IMR-90 (cell line): ENCODE data around the gene ABI3BP. TPM values are rescaled to one million over a fixed set of nuclear protein-coding genes. Genes with fewer than 3 reads are reported as not detected.

Source experiments
- ATAC-seq: fragments of 200-7000 bp; cut with Tn5 transposase; 2 replicates; pipeline ENCODE4 v1.9.1; 2020; ENCODE audit warnings: low read depth, mild to moderate bottlenecking, moderate library complexity
- BruUV-seq: library from RNA; stranded (reverse); fragments of 400-500 nt; replicated peaks from 2 replicates; lab custom pipeline; 2021; lab: Mats Ljungman, UMichigan
- CTCF ChIA-PET: fragments of 300-600 bp; formaldehyde crosslinking; extraction: SDS; loops from one replicate; lab custom pipeline; 2021; ENCODE audit warnings: antibody characterized with exemption; lab: Yijun Ruan, JAX
- POLR2A ChIA-PET: fragments of 300-600 bp; sonication (Branson Sonifier 250); formaldehyde crosslinking; loops from one replicate; lab custom pipeline; 2022; ENCODE audit warnings: antibody characterized with exemption; ENCODE audit not compliant: unreplicated experiment; lab: Charles Lee
- DNase-seq: peaks from one replicate; pipeline ENCODE4 v3.0.0; 2013
- H2AFZ ChIP-seq: replicated peaks from 2 replicates; pipeline ENCODE3; 2013; ENCODE audit warnings: low read length, mild to moderate bottlenecking; ENCODE audit not compliant: poor library complexity
- H2AK5ac ChIP-seq: 2 replicates; pipeline ENCODE4 v1.6.1; 2013; ENCODE audit warnings: low read depth, low read length, inconsistent platforms
- H2AK9ac ChIP-seq: replicated peaks from 2 replicates; pipeline ENCODE3; 2013; ENCODE audit warnings: mild to moderate bottlenecking, low read depth, low read length, moderate library complexity; ENCODE audit not compliant: poor library complexity
- H2BK120ac ChIP-seq: 2 replicates; pipeline ENCODE4 v1.6.1; 2013; ENCODE audit warnings: low read depth, low read length, inconsistent platforms
- H2BK15ac ChIP-seq: 3 replicates; pipeline ENCODE4 v1.6.1; 2013; ENCODE audit warnings: low read depth, low read length, inconsistent platforms
- H2BK20ac ChIP-seq: 2 replicates; pipeline ENCODE4 v1.6.1; 2013; ENCODE audit warnings: low read depth, mild to moderate bottlenecking, inconsistent platforms, low read length, moderate library complexity
- H2BK5ac ChIP-seq: 2 replicates; pipeline ENCODE4 v1.6.1; 2013; ENCODE audit warnings: mild to moderate bottlenecking, low read depth, low read length, inconsistent platforms; ENCODE audit not compliant: poor library complexity, severe bottlenecking
- H3K14ac ChIP-seq: replicated peaks from 2 replicates; pipeline ENCODE4 v1.6.1; 2013; ENCODE audit warnings: low read depth, low read length, inconsistent platforms
- H3K18ac ChIP-seq: 2 replicates; pipeline ENCODE4 v1.6.1; 2013; ENCODE audit warnings: low read depth, low read length, control low read depth
- H3K23ac ChIP-seq: 2 replicates; pipeline ENCODE4 v1.6.1; 2013; ENCODE audit warnings: low read depth, low read length, inconsistent platforms
- H3K27ac ChIP-seq: 2 replicates; pipeline ENCODE4 v1.5.1; 2013; ENCODE audit warnings: mild to moderate bottlenecking, control low read depth, low read length; ENCODE audit not compliant: insufficient read depth
- H3K27me3 ChIP-seq: 2 replicates; pipeline ENCODE4 v1.6.1; 2013; ENCODE audit warnings: low read length; ENCODE audit not compliant: control insufficient read depth, insufficient read depth
- H3K36me3 ChIP-seq: 2 replicates; pipeline ENCODE4 v1.6.1; 2013; ENCODE audit warnings: low read length, mixed read lengths; ENCODE audit not compliant: control insufficient read depth, insufficient read depth
- H3K4ac ChIP-seq: 2 replicates; pipeline ENCODE4 v1.6.1; 2013; ENCODE audit warnings: low read depth, low read length, inconsistent platforms
- H3K4me1 ChIP-seq: 2 replicates; pipeline ENCODE4 v1.6.1; 2013; ENCODE audit warnings: low read length, mixed read lengths; ENCODE audit not compliant: control insufficient read depth, insufficient read depth
- H3K4me2 ChIP-seq: 2 replicates; pipeline ENCODE4 v1.6.1; 2013; ENCODE audit warnings: low read depth, mild to moderate bottlenecking, control low read depth, low read length, moderate library complexity
- H3K4me3 ChIP-seq: 2 replicates; pipeline ENCODE4 v1.5.1; 2013; ENCODE audit warnings: low read depth, mild to moderate bottlenecking, control low read depth, low read length, moderate library complexity; ENCODE audit not compliant: insufficient read depth
- H3K56ac ChIP-seq: 2 replicates; pipeline ENCODE4 v1.6.1; 2013; ENCODE audit warnings: low read length, inconsistent platforms; ENCODE audit not compliant: insufficient read depth; ENCODE audit errors: extremely low read depth
- H3K79me1 ChIP-seq, 2 experiments: 2 replicates each; pipeline ENCODE4 v1.6.1; 2013; ENCODE audit warnings: low read length in 2 of 2, inconsistent platforms in 1 of 2, low read depth in 1 of 2
- H3K9ac ChIP-seq: 2 replicates; pipeline ENCODE4 v1.6.1; 2013; ENCODE audit warnings: low read depth, low read length, control low read depth
- H3K9me1 ChIP-seq: 2 replicates; pipeline ENCODE4 v1.6.1; 2013; ENCODE audit warnings: low read length, inconsistent platforms; ENCODE audit not compliant: insufficient read depth
- H3K9me3 ChIP-seq: 2 replicates; pipeline ENCODE4 v1.6.1; 2013; ENCODE audit warnings: low read length; ENCODE audit not compliant: control insufficient read depth, insufficient read depth
- H4K20me1 ChIP-seq: 2 replicates; pipeline ENCODE4 v1.6.1; 2013; ENCODE audit warnings: low read length, inconsistent platforms; ENCODE audit not compliant: insufficient read depth
- H4K5ac ChIP-seq: 2 replicates; pipeline ENCODE4 v1.6.1; 2013; ENCODE audit warnings: mild to moderate bottlenecking, low read depth, low read length, control low read depth
- H4K8ac ChIP-seq, 2 experiments: 2 replicates each; pipeline ENCODE4 v1.6.1; 2013; ENCODE audit warnings: low read depth in 2 of 2, low read length in 2 of 2, control low read depth in 1 of 2, inconsistent platforms in 1 of 2
- H4K91ac ChIP-seq: 2 replicates; pipeline ENCODE4 v1.6.1; 2013; ENCODE audit warnings: low read depth, low read length, inconsistent platforms; ENCODE audit not compliant: insufficient read depth
- BHLHE40 ChIP-seq: fragments of 150-350 bp; IDR thresholded peaks from 2 replicates; pipeline ENCODE4 v1.6.1; 2016; ENCODE audit warnings: mild to moderate bottlenecking, low read depth, low read length
- CEBPB ChIP-seq: IDR thresholded peaks from 2 replicates; pipeline ENCODE4 v1.6.1; 2012; ENCODE audit warnings: low read depth, low read length, improper control_type of control experiment
- CHD1 ChIP-seq: IDR thresholded peaks from 2 replicates; pipeline ENCODE4 v1.6.1; 2012; ENCODE audit warnings: low read depth, low read length, improper control_type of control experiment
- CTCF ChIP-seq: conservative IDR thresholded peaks from 2 replicates; pipeline ENCODE4 v1.5.1; 2012; ENCODE audit warnings: mild to moderate bottlenecking, low read depth, low read length, improper control_type of control experiment
- ELK1 ChIP-seq: fragments of 150-350 bp; IDR thresholded peaks from 2 replicates; pipeline ENCODE4 v1.6.1; 2016; ENCODE audit warnings: low read depth, mild to moderate bottlenecking, low read length, moderate library complexity, borderline replicate concordance
- FOS ChIP-seq: fragments of 150-350 bp; IDR thresholded peaks from 2 replicates; pipeline ENCODE4 v1.6.1; 2016; ENCODE audit warnings: low read depth, low read length
- MAFK ChIP-seq: IDR thresholded peaks from 2 replicates; pipeline ENCODE4 v1.6.1; 2012; ENCODE audit warnings: low read depth, low read length, improper control_type of control experiment
- MAZ ChIP-seq: IDR thresholded peaks from 2 replicates; pipeline ENCODE4 v1.6.1; 2012; ENCODE audit warnings: low read depth, mild to moderate bottlenecking, low read length, improper control_type of control experiment, moderate library complexity, borderline replicate concordance
- MXI1 ChIP-seq: IDR thresholded peaks from 2 replicates; pipeline ENCODE4 v1.6.1; 2012; ENCODE audit warnings: low read depth, mild to moderate bottlenecking, low read length, moderate library complexity, borderline replicate concordance
- NFE2L2 ChIP-seq: fragments of 150-350 bp; IDR thresholded peaks from 2 replicates; pipeline ENCODE4 v1.6.1; 2016; ENCODE audit warnings: low read depth, mild to moderate bottlenecking, low read length
- POLR2A ChIP-seq: IDR thresholded peaks from 2 replicates; pipeline ENCODE4 v1.6.1; 2012; ENCODE audit warnings: mild to moderate bottlenecking, low read depth, low read length
- RAD21 ChIP-seq: IDR thresholded peaks from 2 replicates; pipeline ENCODE4 v1.6.1; 2012; ENCODE audit warnings: low read length, improper control_type of control experiment
- RCOR1 ChIP-seq: IDR thresholded peaks from 2 replicates; pipeline ENCODE4 v1.6.1; 2012; ENCODE audit warnings: mild to moderate bottlenecking, low read length, improper control_type of control experiment; ENCODE audit not compliant: insufficient replicate concordance
- RFX5 ChIP-seq: IDR thresholded peaks from 2 replicates; pipeline ENCODE4 v1.8.0; 2012; ENCODE audit warnings: low read depth, mild to moderate bottlenecking, low read length, moderate library complexity
- SMC3 ChIP-seq: fragments of 150-350 bp; IDR thresholded peaks from 2 replicates; pipeline ENCODE4 v1.6.1; 2016; ENCODE audit warnings: low read depth, mild to moderate bottlenecking, antibody characterized with exemption, low read length, moderate library complexity
- USF2 ChIP-seq: fragments of 150-350 bp; IDR thresholded peaks from 2 replicates; pipeline ENCODE4 v1.6.1; 2017; ENCODE audit warnings: mild to moderate bottlenecking, antibody characterized with exemption, low read length, low read depth
- WGBS, 2 experiments: methylation state at CpG; one replicate each; pipeline versions ENCODE4 v1.1.5 to v1.1.7; 2013; ENCODE audit warnings: missing lambda C conversion rate in 2 of 2; ENCODE audit not compliant: insufficient read length in 1 of 2; ENCODE audit errors: extremely low coverage in 2 of 2; 5-methylcytosine and 5-hydroxymethylcytosine counted together
- dilution Hi-C: fragments of 300-500 bp; cut with HindIII; formaldehyde crosslinking; loops from one replicate; pipeline ENCODE4 v1.14.3; 2018; ENCODE audit warnings: low sequenced_read_pairs; ENCODE audit not compliant: unreplicated experiment
- in situ Hi-C: fragments of 300-500 bp; cut with MboI; formaldehyde crosslinking; loops from 3 replicates; pipeline ENCODE4 v1.14.3; 2019; ENCODE audit warnings: low sequenced_read_pairs, inconsistent platforms, mixed read lengths
- intact Hi-C: fragments of 100-400 bp; cut with micrococcal nuclease; formaldehyde crosslinking; loops from 2 replicates; pipeline ENCODE4 v1.10.0; 2022
- polyA plus RNA-seq, 3 experiments: library from polyadenylated mRNA; depleted of rRNA; stranded (reverse); fragments of >200 nt; gene quantifications; 2 replicates each; pipeline ENCODE4 v1.2.3, GENCODE V29; 2012; ENCODE audit warnings: low replicate concordance in 1 of 3
- total RNA-seq: library from RNA; depleted of rRNA; stranded (reverse); fragments of >200 nt; gene quantifications from 2 replicates; pipeline ENCODE4 v1.2.3, GENCODE V29; 2012

Gene ABI3BP
- total and polyA plus RNA-seq, 2 of the 4 experiments (the other 2 are of a cell fraction), result 3.0 to 26.7 TPM

GRCh38 chr3:100994187-100994586 lies 966 bp upstream of the ABI3BP start:
- DNase-seq (no peak), ATAC-seq (no peak)
- Histone ChIP-seq H3K18ac (no peak overlapping the region), H3K4me3 (no peak overlapping the region), H3K27ac (no peak overlapping the region), H2AK9ac (no peak overlapping the region), H3K9me1 (no peaks in the 10 kb centered on the region), H2BK5ac (no peak overlapping the region), H3K23ac (no peak overlapping the region), H3K27me3 (peaks cover 2% of the 10 kb centered on the region), H3K4me1 (peaks cover 2% of the 10 kb centered on the region; the same call in 1 of the 2 replicates), H2BK120ac (no peak overlapping the region), H4K8ac (no peak overlapping the region), H3K9me3 (no peaks in the 10 kb centered on the region), H2AFZ (no peak overlapping the region), H3K14ac (no peak overlapping the region), H3K79me1 (no peaks in the 10 kb centered on the region), H3K4ac (no peak overlapping the region), H2AK5ac (no peak overlapping the region), H3K56ac (no peak overlapping the region), H3K36me3 (no peaks in the 10 kb centered on the region), H4K5ac (no peak overlapping the region), H3K9ac (no peak overlapping the region), H4K20me1 (no peaks in the 10 kb centered on the region), H2BK20ac (no peak overlapping the region), H3K4me2 (no peak overlapping the region), H2BK15ac (no peak overlapping the region), H4K91ac (no peak overlapping the region)
- dilution Hi-C loops (no loop called here), in situ Hi-C loops (no loop called here), intact Hi-C loops (loop anchor here (5.0 kb wide), 1 partner anchor 92 kb away; no protein-coding TSS in a partner anchor)
- TF ChIP-seq CHD1 (no peak), POLR2A (no peak), RAD21 (no peak), CTCF (no peak), RCOR1 (no peak), MAFK (no peak), USF2 (no peak), MXI1 (no peak), NFE2L2 (no peak), SMC3 (no peak), CEBPB (no peak), BHLHE40 (no peak), MAZ (no peak), RFX5 (no peak), FOS (no peak), ELK1 (no peak)
- BruUV-seq, result no TSS peak
- ChIA-PET POLR2A (interaction anchor here (1.4 kb wide), 1 partner anchor 16 kb away, joined by 4 read pairs; no protein-coding TSS in a partner anchor), CTCF (no interaction called here)
- no CpG with 5 or more reads among the region's 5 CpGs for WGBS, 2 experiments
